ENCODE measurements around the gene CHMP4A.

Gene CHMP4A

DNA sequence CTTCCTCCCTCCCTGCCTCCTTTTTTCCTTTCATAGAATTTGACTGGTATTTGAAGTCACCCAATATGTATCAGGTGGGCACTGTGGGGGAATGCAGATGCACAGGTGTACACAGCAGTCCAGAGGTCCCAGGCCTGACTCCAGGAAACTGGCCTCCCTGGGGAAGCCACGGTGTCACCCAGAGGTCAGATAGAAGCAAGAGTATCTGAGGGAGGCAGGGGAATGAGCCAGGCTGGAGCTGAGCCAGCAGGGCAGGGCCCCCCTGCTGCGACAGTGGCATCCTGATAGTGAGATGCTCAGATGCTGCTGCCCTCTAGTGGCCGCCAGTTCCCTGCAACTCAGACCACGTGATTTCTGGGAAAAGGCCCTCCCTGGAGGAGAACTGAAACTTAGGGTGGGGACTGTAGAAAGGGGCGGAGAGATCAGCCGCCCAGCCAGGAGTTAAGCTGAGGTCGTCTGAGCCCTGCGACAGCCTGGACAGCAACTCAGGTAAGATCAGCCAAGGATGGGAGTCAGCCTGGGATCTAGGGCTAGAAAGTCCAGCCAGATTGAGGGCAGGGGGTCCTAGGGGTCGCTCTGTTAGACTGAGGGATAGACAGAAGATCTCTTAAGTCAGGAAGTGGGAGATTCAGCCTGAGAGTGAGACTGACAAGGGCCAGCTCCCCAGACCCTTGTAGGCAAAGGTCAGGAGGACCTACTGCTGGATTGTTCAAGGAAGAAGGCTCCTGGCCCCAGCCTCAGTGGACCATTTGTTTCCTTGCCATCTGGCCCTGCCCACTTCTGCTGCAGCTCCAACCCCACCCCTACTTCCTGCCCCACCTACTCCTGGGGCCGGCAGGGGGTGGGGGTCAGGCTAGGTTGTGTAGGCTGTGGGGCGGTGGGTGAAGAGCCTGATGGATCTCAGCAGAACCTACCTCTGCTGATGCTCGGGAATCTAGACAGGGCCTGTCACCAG lies 52.2 kb downstream of the CHMP4A start, which contains the start of gene IRF9:
IRF9 (plus strand) TSS at position 416 of the 955 bp plus-strand sequence. CDS start 880 bp downstream, outside the sequence.
- peak within 1 kb of the TSS; percentile 67 for H3K4me3 ChIP-seq (ENCODE audit: low read depth, low read length)
- peak; percentile 69 for DNase-seq (ENCODE audit: low read depth)

DNA sequence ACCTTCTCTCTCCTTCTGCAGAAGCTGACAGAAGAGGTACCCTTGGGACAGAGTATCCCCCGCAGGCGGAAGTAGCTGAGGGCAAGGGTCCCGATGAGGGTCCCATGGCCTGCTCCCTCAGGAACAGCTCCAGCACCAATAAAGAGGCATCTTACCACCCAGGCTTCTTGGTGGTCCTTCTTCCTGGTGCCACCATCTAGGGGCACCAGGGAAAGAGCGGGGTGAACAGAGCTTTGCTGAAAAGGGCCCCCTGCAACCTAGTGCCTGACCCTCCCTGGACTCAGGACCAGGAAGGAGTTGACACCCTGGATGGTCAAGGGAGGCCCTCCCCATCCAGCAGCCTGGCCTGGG lies 52.8 kb downstream of the CHMP4A start:
- H3K4me3 ChIP-seq (ENCODE audit: low read depth, low read length), result no peak overlapping the region
- DNase-seq (ENCODE audit: low read depth), result no peak

DNA sequence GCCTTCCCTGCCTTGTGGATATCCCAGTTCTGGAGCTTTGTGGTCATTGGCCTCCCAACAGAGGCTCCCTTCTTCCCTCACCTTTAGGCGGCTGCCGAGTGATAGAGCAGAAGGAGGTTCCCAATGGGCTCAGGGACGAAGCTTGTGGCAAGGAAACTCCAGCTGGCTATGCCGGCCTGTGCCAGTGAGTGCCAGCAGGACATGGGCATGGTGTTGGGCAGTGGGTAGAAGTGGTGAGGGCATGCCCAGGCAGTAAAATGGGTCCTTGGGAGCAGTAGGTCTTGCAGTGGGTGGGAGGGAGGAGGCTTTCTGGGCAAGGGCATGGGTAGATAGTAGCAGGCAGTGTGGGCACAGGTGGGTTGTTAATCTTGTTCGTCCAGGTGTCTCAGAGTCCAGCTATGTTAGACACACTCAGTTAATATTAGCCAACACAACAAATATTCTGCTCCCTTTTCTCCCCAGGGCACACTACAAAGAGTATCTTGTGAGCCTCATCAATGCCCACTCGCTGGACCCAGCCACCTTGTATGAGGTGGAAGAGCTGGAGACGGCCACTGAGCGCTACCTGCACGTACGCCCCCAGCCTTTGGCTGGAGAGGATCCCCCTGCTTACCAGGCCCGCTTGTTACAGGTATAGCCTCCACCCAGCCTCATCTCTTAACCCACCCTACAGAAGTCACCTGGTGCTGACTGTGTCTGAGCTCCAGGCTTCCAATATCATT lies 53.4 kb downstream of the CHMP4A start:
- H3K4me3 ChIP-seq (ENCODE audit: low read depth, low read length), result no peak overlapping the region
- no peak for DNase-seq (ENCODE audit: low read depth)

Data from skeletal muscle cell (primary cell).